MM.1S (cell line): Measurements from ENCODE around the gene CD58.

ENCODE experiments used
- DNase-seq: peaks from one replicate; pipeline ENCODE4 v3.0.0-alpha.2; 2015
- H2AFZ ChIP-seq: fragments of 300-600 bp; sonication (generic); 2 replicates; pipeline ENCODE4 v1.6.0; 2016; ENCODE audit warnings: antibody characterized with exemption, low read length
- H3F3A ChIP-seq: fragments of 300-600 bp; sonication (generic); 2 replicates; pipeline ENCODE4 v1.6.1; 2016; ENCODE audit warnings: mild to moderate bottlenecking, antibody characterized with exemption, low read length, moderate library complexity, mixed read lengths; ENCODE audit not compliant: insufficient read depth
- H3K27ac ChIP-seq: fragments of 300-600 bp; sonication (generic); 2 replicates; pipeline ENCODE4 v1.5.1; 2016; ENCODE audit warnings: mild to moderate bottlenecking, low read length
- H3K27me3 ChIP-seq: fragments of 300-600 bp; sonication (generic); replicated peaks from 2 replicates; pipeline ENCODE4 v1.6.0; 2016; ENCODE audit warnings: low read length; ENCODE audit not compliant: insufficient read depth
- H3K36me3 ChIP-seq: fragments of 300-600 bp; sonication (generic); replicated peaks from 2 replicates; pipeline ENCODE4 v1.6.1; 2016; ENCODE audit warnings: mild to moderate bottlenecking, low read length, mixed read lengths; ENCODE audit not compliant: insufficient read depth
- H3K4me1 ChIP-seq: fragments of 300-600 bp; sonication (generic); 2 replicates; pipeline ENCODE4 v1.6.1; 2016; ENCODE audit warnings: low read length, mixed read lengths
- H3K4me2 ChIP-seq: fragments of 300-600 bp; sonication (generic); 2 replicates; pipeline ENCODE4 v1.6.0; 2016; ENCODE audit warnings: low read depth, low read length
- H3K4me3 ChIP-seq: fragments of 300-600 bp; sonication (generic); 2 replicates; pipeline ENCODE4 v1.5.1; 2016; ENCODE audit warnings: low read length, mixed read lengths
- H3K79me2 ChIP-seq: fragments of 300-600 bp; sonication (generic); 2 replicates; pipeline ENCODE4 v1.6.1; 2016; ENCODE audit warnings: mixed run types, low read length, mixed read lengths
- H3K9ac ChIP-seq: fragments of 300-600 bp; sonication (generic); 2 replicates; pipeline ENCODE4 v1.6.1; 2016; ENCODE audit warnings: low read length, mixed read lengths
- H3K9me2 ChIP-seq: fragments of 300-600 bp; sonication (generic); replicated peaks from 2 replicates; pipeline ENCODE4 v1.6.1; 2016; ENCODE audit warnings: mild to moderate bottlenecking, low read length, mixed read lengths; ENCODE audit not compliant: insufficient read depth
- H3K9me3 ChIP-seq: fragments of 300-600 bp; sonication (generic); replicated peaks from 2 replicates; pipeline ENCODE4 v1.6.1; 2016; ENCODE audit warnings: mild to moderate bottlenecking, low read length, mixed read lengths; ENCODE audit not compliant: insufficient read depth
- H4K20me1 ChIP-seq: fragments of 300-600 bp; sonication (generic); 2 replicates; pipeline ENCODE4 v1.6.1; 2016; ENCODE audit warnings: mild to moderate bottlenecking, low read length, moderate library complexity, mixed read lengths; ENCODE audit not compliant: insufficient read depth
- EZH2 ChIP-seq: fragments of 300-600 bp; sonication (generic); optimal IDR thresholded peaks from 2 replicates; pipeline ENCODE3; 2017; ENCODE audit warnings: low read depth, mild to moderate bottlenecking, antibody characterized with exemption, low read length, mixed read lengths
- EZH2phosphoT487 ChIP-seq: fragments of 300-600 bp; sonication (generic); IDR thresholded peaks from 2 replicates; pipeline ENCODE4 v1.6.1; 2018; ENCODE audit warnings: antibody characterized with exemption, low read length
- TF ChIP-seq, protein P1 (sequence below): fragments of 300-600 bp; sonication (generic); IDR thresholded peaks from 2 replicates; pipeline ENCODE4 v1.5.1; 2016; ENCODE audit warnings: antibody characterized with exemption, low read length, mixed read lengths

CD58 gene

GRCh38 chr1:116559304-116559761 lies 11.5 kb downstream of the CD58 start:
- Histone ChIP-seq H3K9me2 (no peaks in the 10 kb centered on the region), H2AFZ (no peak overlapping the region), H3K9me3 (no peaks in the 10 kb centered on the region), H3K9ac (peak overlapping the region; percentile 28; the same call in 1 of the 2 replicates), H3F3A (peaks cover 27% of the 10 kb centered on the region), H3K4me2 (peak overlapping the region; percentile 83), H4K20me1 (no peaks in the 10 kb centered on the region), H3K36me3 (no peaks in the 10 kb centered on the region), H3K27me3 (no peaks in the 10 kb centered on the region), H3K79me2 (peaks cover 91% of the 10 kb centered on the region), H3K4me3 (peak overlapping the region; percentile 39), H3K27ac (peak overlapping the region; percentile 70; the same call in 1 of the 2 replicates), H3K4me1 (peaks cover 42% of the 10 kb centered on the region)
- DNase-seq, result peak; percentile 56
- TF ChIP-seq, protein P1, sequence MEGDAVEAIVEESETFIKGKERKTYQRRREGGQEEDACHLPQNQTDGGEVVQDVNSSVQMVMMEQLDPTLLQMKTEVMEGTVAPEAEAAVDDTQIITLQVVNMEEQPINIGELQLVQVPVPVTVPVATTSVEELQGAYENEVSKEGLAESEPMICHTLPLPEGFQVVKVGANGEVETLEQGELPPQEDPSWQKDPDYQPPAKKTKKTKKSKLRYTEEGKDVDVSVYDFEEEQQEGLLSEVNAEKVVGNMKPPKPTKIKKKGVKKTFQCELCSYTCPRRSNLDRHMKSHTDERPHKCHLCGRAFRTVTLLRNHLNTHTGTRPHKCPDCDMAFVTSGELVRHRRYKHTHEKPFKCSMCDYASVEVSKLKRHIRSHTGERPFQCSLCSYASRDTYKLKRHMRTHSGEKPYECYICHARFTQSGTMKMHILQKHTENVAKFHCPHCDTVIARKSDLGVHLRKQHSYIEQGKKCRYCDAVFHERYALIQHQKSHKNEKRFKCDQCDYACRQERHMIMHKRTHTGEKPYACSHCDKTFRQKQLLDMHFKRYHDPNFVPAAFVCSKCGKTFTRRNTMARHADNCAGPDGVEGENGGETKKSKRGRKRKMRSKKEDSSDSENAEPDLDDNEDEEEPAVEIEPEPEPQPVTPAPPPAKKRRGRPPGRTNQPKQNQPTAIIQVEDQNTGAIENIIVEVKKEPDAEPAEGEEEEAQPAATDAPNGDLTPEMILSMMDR, result no peak
- TF ChIP-seq EZH2phosphoT487 (no peak), EZH2 (no peak)

DNA sequence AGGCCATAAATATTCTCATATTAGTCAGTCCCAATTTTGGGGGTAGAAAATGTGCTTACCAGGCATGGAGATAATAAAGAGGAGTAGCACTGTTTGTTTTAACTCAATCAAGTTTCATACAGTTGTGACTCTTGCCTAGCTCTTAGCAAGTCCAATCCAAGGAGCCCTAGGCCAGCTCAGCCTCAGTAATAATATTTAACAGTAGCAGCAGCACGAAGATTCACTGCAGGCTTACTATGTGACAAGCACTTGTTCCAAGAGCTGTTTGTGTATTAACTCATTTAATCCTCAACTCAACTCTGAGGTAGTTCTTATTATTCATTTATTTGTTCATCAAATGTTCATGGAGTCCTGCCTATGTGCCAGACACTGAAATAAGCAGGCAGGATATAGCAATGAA lies 12.3 kb downstream of the CD58 start:
- Histone ChIP-seq H3K4me1 (peaks cover 44% of the 10 kb centered on the region), H3K27ac (peak overlapping the region; percentile 70; the same call in 1 of the 2 replicates), H3F3A (peaks cover 27% of the 10 kb centered on the region), H4K20me1 (no peaks in the 10 kb centered on the region), H3K27me3 (no peaks in the 10 kb centered on the region), H3K36me3 (no peaks in the 10 kb centered on the region), H3K9me3 (no peaks in the 10 kb centered on the region), H2AFZ (no peak overlapping the region), H3K9ac (peak overlapping the region; percentile 28; the same call in 1 of the 2 replicates), H3K4me2 (peak overlapping the region; percentile 83), H3K4me3 (no peak overlapping the region), H3K9me2 (no peaks in the 10 kb centered on the region), H3K79me2 (peaks cover 88% of the 10 kb centered on the region)
- DNase-seq, result no peak
- TF ChIP-seq EZH2phosphoT487, result no peak

GRCh38 chr1:116558140-116558549 lies 12.7 kb downstream of the CD58 start:
- H3K4me3 ChIP-seq, result no peak overlapping the region
- H3K27ac ChIP-seq, result no peak overlapping the region
- H3K9ac ChIP-seq, result no peak overlapping the region
- no peak overlapping the region for H2AFZ ChIP-seq
- no peaks in the 10 kb centered on the region for H3K27me3 ChIP-seq
- H3K79me2 ChIP-seq, result peaks cover 88% of the 10 kb centered on the region
- DNase-seq, result no peak
- H3K9me2 ChIP-seq, result no peaks in the 10 kb centered on the region
- H3K4me1 ChIP-seq, result peaks cover 48% of the 10 kb centered on the region
- H3K36me3 ChIP-seq, result no peaks in the 10 kb centered on the region
- TF ChIP-seq, protein P1, result no peak
- peaks cover 27% of the 10 kb centered on the region for H3F3A ChIP-seq
- H3K9me3 ChIP-seq, result no peaks in the 10 kb centered on the region
- no peaks in the 10 kb centered on the region for H4K20me1 ChIP-seq
- peak overlapping the region; percentile 83; the same call in 1 of the 2 replicates for H3K4me2 ChIP-seq

- H3K4me3 ChIP-seq, result no peak overlapping the region
- no peaks in the 10 kb centered on the region for H3K9me3 ChIP-seq
- H3K9me2 ChIP-seq, result no peaks in the 10 kb centered on the region
- H3K9ac ChIP-seq, result no peak overlapping the region
- peaks cover 27% of the 10 kb centered on the region for H3F3A ChIP-seq
- no peaks in the 10 kb centered on the region for H4K20me1 ChIP-seq
- DNase-seq, result no peak
- no peaks in the 10 kb centered on the region for H3K36me3 ChIP-seq
- no peak overlapping the region for H3K4me2 ChIP-seq
- TF ChIP-seq EZH2 (no peak), EZH2phosphoT487 (no peak)
- TF ChIP-seq, protein P1, result no peak
- no peak overlapping the region for H2AFZ ChIP-seq
- H3K27ac ChIP-seq, result peak overlapping the region; percentile 53; the same call in 1 of the 2 replicates
- H3K4me1 ChIP-seq, result peaks cover 48% of the 10 kb centered on the region
- no peaks in the 10 kb centered on the region for H3K27me3 ChIP-seq
- peaks cover 88% of the 10 kb centered on the region for H3K79me2 ChIP-seq
Observed at GRCh38 chr1:116557323-116557878, 13.4 kb downstream of the CD58 start.
